Measurements from ENCODE around the gene AMZ2.

The AMZ2 gene

DNA sequence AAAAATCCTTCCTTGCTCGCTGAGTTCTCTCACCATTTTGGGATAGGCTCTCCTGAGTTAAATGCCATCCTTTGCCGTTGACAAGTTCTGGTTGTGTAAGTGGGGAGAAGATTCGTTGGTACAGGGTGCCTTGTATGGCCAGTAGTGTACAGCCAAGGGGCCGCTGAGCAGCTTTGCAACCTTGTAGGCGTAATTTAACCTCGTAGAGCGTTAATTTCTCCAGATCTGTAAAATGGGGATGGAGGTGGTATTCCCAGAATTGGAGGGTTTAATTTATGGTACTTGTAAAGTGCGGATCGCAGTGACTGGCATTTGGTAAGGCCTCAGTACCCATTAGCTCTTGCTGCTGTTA lies 44.8 kb downstream of the AMZ2 start:
- DNase-seq: no peak

DNA sequence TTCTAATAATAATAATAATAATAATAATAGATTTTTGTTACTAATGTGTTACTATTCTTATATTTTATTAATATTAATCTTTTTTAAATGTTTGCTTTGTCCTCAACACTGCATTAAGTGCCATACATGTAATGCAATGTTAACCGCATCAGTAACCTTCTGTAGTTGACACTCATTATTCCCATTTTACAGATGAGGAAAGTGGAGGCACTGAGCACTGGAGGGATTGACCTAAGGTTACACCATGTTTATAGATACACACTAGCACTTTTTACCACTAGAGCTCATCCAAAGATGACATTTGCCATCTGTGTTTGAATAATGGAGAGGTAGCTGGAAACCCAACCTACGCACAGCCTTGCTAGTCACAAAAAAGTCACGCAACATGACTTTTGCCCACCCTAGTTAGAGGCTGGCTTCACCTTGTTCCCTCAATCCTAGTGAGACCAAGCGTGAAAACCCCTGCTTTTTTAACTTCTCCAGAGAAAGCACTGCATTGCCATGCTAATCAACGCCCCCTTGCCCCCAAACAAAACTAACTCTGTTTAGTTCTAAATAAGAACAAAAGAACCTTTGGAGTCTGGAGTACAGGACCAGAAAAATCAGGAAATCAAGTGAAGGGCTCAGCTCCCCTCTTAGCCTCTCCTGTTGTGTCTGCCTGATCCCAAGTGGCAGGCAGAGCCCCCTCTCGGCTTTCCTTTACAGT lies 45.8 kb downstream of the AMZ2 start:
- DNase-seq: no peak

DNA sequence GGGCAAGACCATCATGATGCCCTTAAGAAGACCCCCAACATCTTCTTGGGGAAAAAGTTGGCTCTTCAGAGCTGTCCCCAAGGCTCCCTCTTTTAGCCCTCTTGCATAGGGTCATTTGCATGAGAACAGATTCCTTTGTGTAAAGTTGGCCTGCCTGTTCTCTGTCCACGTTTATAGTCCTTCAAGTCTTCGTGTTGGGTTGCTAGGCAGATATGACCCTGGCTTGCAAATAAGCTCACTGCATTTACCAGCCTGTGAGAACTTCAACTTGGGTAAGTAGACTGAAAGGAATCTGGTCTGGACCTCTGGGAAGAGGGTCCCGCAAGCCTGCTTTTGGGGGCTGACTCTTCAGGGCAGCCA lies 46.3 kb downstream of the AMZ2 start:
- DNase-seq: no peak

- DNase-seq: no peak
Measured at GRCh38 chr17:68294617-68295016, 46.8 kb downstream of the AMZ2 start.

GRCh38 chr17:68295086-68295485 lies 47.2 kb downstream of the AMZ2 start:
- DNase-seq: peak; percentile 39

- DNase-seq: no peak
Measured at GRCh38 chr17:68296217-68297191, 48.7 kb downstream of the AMZ2 start.

GRCh38 chr17:68297195-68297594 lies 49.4 kb downstream of the AMZ2 start:
- DNase-seq: no peak

DNA sequence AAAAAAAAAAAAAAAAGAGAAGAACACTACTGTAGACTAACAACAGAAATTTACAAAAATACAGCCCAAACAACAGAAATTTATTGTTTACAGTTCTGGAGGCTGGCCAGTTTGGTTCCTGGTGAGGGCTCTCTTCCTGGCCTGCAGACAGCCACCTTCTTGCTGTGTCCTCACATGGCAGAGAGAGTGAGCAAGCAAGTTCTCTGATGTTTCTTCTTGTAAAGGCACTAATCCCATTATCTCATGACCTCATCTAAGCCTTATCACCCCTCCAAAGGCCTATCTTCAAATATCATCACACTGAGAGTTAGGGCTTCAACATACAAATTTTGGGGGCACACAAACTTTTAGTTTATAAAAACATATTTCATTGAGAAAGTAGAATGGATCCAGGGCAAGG lies 50.8 kb downstream of the AMZ2 start:
- no peak for DNase-seq

- no peak for DNase-seq
Measured at GRCh38 chr17:68299817-68300216, 52.0 kb downstream of the AMZ2 start.

DNA sequence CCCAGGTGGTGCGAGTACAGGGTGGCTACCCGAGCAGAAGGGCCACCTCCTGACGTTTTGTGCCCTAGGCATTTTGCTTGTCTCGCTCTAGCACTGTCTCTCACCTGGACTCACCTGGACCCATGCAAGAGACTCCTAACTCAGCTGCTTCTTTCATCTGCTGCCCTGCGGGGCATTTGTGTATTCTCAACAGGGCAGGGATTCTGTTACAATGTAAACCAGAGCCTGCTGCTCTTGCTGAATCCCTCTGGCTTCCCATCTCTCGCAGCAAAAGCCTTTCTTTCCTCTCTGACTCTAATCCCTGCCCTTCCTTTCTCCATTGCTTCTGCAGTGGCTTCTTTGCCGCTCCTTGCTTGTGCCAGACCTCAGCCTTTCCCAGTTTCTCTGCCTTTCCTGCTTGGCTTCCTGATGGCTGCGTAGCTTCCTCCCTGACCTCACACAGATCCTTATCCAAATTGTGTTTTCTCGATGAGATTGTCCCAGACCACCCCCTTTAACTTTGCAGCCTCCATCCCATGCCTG lies 53.7 kb downstream of the AMZ2 start:
- DNase-seq: no peak

- DNase-seq: no peak
Measured at GRCh38 chr17:68302066-68302564, 54.3 kb downstream of the AMZ2 start.

- no peak for DNase-seq
Measured at GRCh38 chr17:68302666-68303065, 54.8 kb downstream of the AMZ2 start.

- DNase-seq: no peak
Measured at GRCh38 chr17:68304706-68305105, 56.9 kb downstream of the AMZ2 start.

DNA sequence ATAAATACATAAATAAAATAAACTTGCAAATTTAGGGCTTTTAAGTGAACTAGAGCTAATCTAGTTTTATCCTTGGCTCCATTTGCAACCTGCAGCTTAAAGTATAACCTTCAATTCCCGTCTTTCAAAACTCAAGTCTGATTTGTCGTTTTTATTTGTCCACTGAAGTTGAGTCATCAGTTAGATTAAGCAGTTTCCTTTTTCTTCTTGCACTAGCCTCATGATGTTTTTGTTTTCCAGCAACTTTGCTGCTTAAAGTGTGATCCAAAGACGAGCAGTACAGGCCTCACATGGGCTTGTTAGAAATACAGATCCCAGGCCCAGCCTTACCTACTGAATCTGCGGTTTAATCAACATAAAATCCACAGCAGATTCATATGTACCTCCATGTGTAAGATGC lies 57.3 kb downstream of the AMZ2 start:
- DNase-seq: no peak
